Measurements from ENCODE around the gene TTC16. TPM values are rescaled to one million over a fixed set of nuclear protein-coding genes. Genes with fewer than 3 reads are reported as not detected.

The TTC16 gene
- total RNA-seq, 2 experiments from 2014 or later: 0.61 to 0.69 TPM

DNA sequence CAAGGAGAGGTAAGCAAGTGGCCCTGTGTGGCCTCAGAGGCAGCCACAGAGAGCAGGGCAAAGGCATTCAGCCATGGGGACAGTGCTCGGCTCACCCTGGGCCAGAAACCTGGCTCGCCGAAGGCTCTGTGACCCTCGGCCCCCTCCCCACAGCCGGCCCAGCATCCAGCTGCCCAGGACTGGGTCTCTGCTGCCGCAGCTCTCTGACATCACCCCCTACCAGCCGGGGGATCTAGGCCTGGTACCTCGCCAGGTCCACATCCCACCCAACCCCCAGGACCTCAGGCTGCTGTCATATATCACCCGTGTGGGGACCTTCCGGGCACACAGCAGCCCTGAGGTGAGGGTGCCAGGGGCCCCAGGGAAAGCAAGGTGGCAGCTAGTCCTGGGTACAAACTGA, 3.0 kb upstream of the TTC16 start:
- no peaks in the 10 kb centered on the region for H3K36me3 Mint-ChIP-seq
- ChIA-PET CTCF (interaction anchor here (0.6 to 2.8 kb wide), 2 partner anchors 22 to 68 kb away, joined by 3 to 14 read pairs; partner anchors contain the start of gene TOR2A), POLR2A (interaction anchor here (1.0 kb wide), 1 partner anchor 22 kb away, joined by 3 read pairs; the partner anchor contains the start of gene TOR2A)
- intact Hi-C loops (cut with micrococcal nuclease): no loop called here
- no peaks in the 10 kb centered on the region for H3K9me3 Mint-ChIP-seq
- H3K4me3 Mint-ChIP-seq: no peak overlapping the region
- no peaks in the 10 kb centered on the region for H3K27me3 Mint-ChIP-seq
- H3K4me1 Mint-ChIP-seq (ENCODE audit: low read depth): peaks cover 24% of the 10 kb centered on the region
- DNase-seq: no peak
- no peak overlapping the region for H3K27ac Mint-ChIP-seq

DNA sequence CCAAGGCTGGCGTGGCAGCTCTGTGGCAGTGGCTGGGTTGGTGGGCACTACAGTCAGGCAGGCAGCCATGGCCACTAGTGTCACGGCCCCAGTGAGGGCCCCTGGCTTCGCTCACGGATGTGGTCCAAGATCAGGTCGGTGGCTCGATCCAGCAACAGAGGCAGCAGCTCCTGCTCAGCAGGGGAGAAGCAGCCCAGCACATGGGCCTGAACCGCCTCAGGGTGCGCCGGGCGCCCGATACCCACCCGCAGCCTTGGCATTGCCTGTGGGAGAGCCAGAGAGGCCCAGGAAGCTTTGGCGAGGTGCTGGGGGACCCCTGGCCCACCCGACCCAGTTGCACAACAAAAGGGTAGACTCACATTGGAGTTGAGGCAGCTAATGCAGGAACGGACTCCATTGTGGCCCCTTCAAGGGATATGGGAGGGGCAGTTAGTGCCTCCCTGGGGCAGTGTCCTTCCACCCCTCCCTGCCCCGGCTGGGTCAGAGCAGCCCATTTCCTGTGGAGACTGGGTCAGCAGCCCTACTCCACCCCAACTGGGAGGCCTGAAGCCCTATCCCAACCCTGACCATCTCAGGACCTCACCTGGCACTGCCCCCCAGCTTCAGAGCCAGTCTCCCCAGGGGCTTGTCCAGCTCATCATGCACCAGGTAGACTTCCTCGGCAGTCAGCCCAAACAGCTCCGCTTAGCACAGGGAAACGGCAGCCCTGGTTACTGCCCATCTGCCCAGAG, 1.7 kb upstream of the TTC16 start:
- ChIA-PET POLR2A (no interaction called here), CTCF (interaction anchor here (1.0 to 3.7 kb wide), 4 partner anchors 9 to 188 kb away, joined by 3 to 41 read pairs (median 3); partner anchors contain the start of gene TOR2A)
- Mint-ChIP-seq H3K27ac (no peak overlapping the region), H3K27me3 (no peaks in the 10 kb centered on the region), H3K4me1 (ENCODE audit: low read depth) (peaks cover 23% of the 10 kb centered on the region), H3K4me3 (peak overlapping the region; percentile 73), H3K9me3 (no peaks in the 10 kb centered on the region), H3K36me3 (no peaks in the 10 kb centered on the region)
- intact Hi-C loops (cut with micrococcal nuclease): no loop called here
- DNase-seq: no peak

DNA sequence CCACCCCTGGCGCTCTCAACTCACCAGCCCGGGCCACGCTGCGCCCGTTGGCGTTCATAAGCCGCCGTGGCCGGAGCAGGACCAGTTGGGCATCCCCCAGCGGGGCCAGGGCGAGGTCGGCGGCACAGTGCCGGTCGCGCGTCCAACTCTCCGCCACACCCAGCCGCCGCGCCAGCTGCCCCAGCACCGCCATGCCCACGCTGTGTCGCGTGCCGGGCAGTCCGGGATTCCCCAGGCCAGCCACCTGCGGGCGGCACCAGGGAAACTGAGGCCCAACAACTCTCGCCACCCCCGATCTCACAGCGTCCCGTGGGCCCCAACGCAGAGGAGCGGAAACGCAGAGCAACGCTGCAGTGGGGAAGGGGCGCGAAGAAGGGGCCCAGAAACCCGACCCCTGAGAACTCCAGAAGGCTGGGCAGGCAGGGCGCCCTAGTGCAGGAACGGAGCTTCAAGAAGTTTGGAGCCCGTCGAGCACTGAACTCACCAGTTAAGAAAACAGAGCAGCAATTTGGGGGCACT, 869 bp upstream of the TTC16 start:
- intact Hi-C loops (cut with micrococcal nuclease): loop anchor here (1.0 to 5.0 kb wide), 4 partner anchors 16 to 202 kb away; partner anchors contain the start of gene ST6GALNAC4
- peak; percentile 32 for DNase-seq
- H3K9me3 Mint-ChIP-seq: no peaks in the 10 kb centered on the region

DNA sequence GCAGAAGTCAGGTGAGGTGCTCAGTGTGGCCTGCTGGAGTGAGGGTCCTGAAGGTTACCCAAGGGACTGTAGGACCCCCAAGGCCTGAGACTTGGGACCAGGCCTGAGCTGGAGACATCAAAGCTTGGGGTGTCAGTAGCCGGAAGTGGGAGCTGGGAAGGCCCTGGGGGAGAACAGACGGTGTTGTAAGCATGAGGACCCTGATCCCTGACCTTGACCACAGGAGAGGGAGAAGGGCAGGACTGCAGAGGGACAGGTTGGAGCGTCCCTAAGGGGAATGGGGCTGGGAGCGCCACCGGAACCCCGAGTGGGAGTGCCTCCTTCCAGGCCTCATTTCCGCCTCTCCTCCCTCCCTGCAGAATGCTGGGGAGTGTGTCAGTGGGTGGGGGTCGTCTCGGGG, 533 bp downstream of the TTC16 start:
- POLR2A ChIA-PET: interaction anchor here (1.1 to 1.6 kb wide), 4 partner anchors 14 to 265 kb away, joined by 3 to 6 read pairs (median 4); partner anchors contain the start of genes LRSAM1, RPL12 and TOR2A

More for the DNA sequence above, 869 bp upstream of the TTC16 start:
- ChIA-PET CTCF (interaction anchor here (0.6 to 3.7 kb wide), 6 partner anchors 10 to 413 kb away, joined by 3 to 41 read pairs (median 3); partner anchors contain the start of genes ST6GALNAC4 and TOR2A), POLR2A (interaction anchor here (0.7 to 1.6 kb wide), 5 partner anchors 9 to 263 kb away, joined by 3 to 6 read pairs (median 4); partner anchors contain the start of genes LRSAM1, RPL12 and TOR2A)
- Mint-ChIP-seq H3K27ac (peak overlapping the region; percentile 74), H3K36me3 (no peaks in the 10 kb centered on the region), H3K4me1 (ENCODE audit: low read depth) (peaks cover 28% of the 10 kb centered on the region), H3K27me3 (no peaks in the 10 kb centered on the region), H3K4me3 (peak overlapping the region; percentile 90)

DNA sequence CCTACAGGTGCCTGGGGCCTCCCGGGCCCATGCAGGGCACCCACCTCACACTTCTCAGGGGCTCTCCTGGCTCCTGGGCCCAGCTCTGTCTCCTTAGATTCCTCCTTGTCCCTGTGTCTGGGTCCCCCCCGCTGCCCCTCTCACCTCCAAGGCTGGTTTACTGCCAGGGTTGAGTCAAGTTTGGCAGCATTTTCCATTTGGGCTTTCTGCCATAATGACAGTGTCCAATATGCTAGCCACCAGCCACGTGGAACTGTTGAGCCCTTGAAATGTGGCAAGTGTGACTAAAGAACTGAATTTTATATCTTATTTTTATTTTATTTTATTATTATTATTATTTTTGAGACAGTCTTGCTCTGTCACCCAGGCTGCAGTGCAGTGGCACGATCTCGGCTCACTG, 1.9 kb downstream of the TTC16 start:
- intact Hi-C loops (cut with micrococcal nuclease): loop anchor here (5.0 kb wide), 1 partner anchor 200 kb away; the partner anchor contains the start of gene ST6GALNAC4
- Mint-ChIP-seq H3K4me3 (no peak overlapping the region), H3K4me1 (ENCODE audit: low read depth) (peaks cover 24% of the 10 kb centered on the region), H3K27ac (no peak overlapping the region), H3K9me3 (no peaks in the 10 kb centered on the region), H3K27me3 (no peaks in the 10 kb centered on the region), H3K36me3 (no peaks in the 10 kb centered on the region)
- DNase-seq: no peak
- ChIA-PET POLR2A (no interaction called here), CTCF (interaction anchor here (3.7 kb wide), 1 partner anchor 17 kb away, joined by 41 read pairs; the partner anchor contains the start of gene TOR2A)

More for the DNA sequence above, 533 bp downstream of the TTC16 start:
- Mint-ChIP-seq H3K4me3 (peak overlapping the region; percentile 90), H3K9me3 (no peaks in the 10 kb centered on the region), H3K27ac (peak overlapping the region; percentile 74), H3K36me3 (no peaks in the 10 kb centered on the region), H3K27me3 (no peaks in the 10 kb centered on the region), H3K4me1 (ENCODE audit: low read depth) (peaks cover 28% of the 10 kb centered on the region)
- intact Hi-C loops (cut with micrococcal nuclease): loop anchor here (5.0 kb wide), 1 partner anchor 201 kb away; the partner anchor contains the start of gene ST6GALNAC4
- CTCF ChIA-PET: interaction anchor here (2.1 to 3.7 kb wide), 2 partner anchors 18 to 191 kb away, joined by 5 to 41 read pairs; partner anchors contain the start of gene TOR2A
- no peak for DNase-seq

DNA sequence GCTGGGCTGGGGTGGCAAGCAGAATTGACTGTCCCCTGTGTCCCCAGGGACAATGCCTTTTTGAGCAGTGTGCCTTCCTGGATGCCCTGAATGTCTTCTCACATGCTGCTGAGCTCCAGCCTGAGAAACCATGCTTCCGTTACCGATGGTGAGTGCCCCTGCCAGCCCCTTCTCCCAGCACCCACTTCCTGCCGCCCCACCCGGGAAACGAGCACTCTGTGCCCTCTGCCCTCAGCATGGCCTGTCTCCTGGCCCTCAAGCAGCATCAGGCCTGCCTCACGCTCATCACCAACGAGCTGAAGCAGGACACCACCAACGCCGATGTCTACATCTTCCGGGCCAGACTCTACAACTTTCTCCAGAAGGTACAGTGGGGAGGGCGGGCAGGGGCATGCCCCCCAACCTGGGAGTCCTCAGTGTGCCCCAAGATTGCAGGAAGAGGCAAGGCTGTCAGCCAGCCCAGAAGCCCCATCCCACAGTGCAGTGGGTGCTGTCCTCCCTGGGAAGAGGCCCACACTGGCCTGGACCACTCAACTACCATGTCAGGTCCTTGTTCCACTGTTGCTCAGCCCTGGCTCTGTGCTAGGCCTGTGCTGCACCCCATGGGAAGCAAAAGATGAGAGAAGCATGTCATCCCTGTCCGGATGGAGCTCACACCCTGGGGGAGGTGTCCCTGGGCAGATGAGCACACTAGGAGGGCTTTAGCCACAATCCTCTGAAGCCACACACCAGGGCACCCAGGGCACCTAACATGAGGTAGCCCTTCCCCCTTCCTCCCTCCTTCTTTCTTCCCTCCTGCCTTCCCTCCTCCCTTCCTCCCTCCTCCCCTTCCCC, 4.4 kb downstream of the TTC16 start:
- Mint-ChIP-seq H3K4me1 (ENCODE audit: low read depth) (peaks cover 21% of the 10 kb centered on the region), H3K27ac (peak overlapping the region; percentile 47), H3K4me3 (peak overlapping the region; percentile 2), H3K27me3 (no peaks in the 10 kb centered on the region), H3K9me3 (no peaks in the 10 kb centered on the region), H3K36me3 (no peaks in the 10 kb centered on the region)
- ChIA-PET POLR2A (interaction anchor here (0.5 to 1.5 kb wide), 2 partner anchors 14 to 602 kb away, joined by 3 read pairs; partner anchors contain the start of gene TOR2A), CTCF (interaction anchor here (2.6 kb wide), 1 partner anchor 15 kb away, joined by 14 read pairs; the partner anchor contains the start of gene TOR2A)
- DNase-seq: peak; percentile 27
- intact Hi-C loops (cut with micrococcal nuclease): no loop called here

DNA sequence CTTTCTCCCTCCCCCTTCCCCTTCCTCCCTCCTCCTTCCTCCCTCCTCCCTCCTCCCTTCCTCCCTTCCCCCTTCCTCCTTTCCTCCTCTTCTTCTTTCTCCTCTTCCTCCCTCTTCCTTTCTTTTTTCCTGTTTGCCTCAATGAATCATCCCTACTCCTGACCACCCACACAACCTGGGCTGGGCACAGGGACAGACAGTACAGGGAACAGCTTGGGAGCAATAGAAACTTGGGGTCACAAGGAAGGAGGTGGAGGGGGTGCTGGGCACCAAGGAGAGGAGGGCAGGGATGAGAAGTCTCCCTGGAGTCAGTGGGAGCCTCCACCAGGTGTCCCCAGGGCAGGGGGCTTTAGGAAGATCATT, 5.0 kb downstream of the TTC16 start:
- no peak overlapping the region for H3K4me3 Mint-ChIP-seq
- no peaks in the 10 kb centered on the region for H3K36me3 Mint-ChIP-seq
- ChIA-PET CTCF (interaction anchor here (2.6 kb wide), 1 partner anchor 14 kb away, joined by 14 read pairs; the partner anchor contains the start of gene TOR2A), POLR2A (interaction anchor here (1.5 kb wide), 1 partner anchor 14 kb away, joined by 3 read pairs; the partner anchor contains the start of gene TOR2A)
- H3K27me3 Mint-ChIP-seq: no peaks in the 10 kb centered on the region
- no peak for DNase-seq
- peaks cover 21% of the 10 kb centered on the region for H3K4me1 Mint-ChIP-seq (ENCODE audit: low read depth)
- H3K9me3 Mint-ChIP-seq: no peaks in the 10 kb centered on the region
- peak overlapping the region; percentile 23 for H3K27ac Mint-ChIP-seq
- intact Hi-C loops (cut with micrococcal nuclease): no loop called here

DNA sequence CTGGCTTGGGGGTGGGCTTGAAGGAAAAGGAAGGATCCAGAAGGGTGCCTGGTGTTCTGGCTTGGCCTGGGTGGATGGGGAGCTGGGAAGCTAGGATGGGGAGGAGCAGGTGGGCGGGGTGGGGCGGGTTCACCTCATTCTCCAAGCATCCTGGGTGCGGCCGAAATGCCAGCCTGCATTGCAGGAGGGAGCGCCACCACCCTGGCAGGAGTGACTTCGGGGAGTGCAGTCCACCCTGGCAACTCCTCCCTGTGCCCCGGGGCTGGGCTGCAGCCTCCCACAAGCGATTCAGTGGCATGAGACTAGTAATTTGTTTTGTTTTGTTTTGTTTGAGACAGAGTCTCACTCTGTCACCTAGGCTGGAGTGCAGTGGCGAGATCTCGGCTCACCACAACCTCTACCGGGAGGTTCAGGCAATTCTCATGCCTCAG, 5.5 kb downstream of the TTC16 start:
- ChIA-PET CTCF (no interaction called here), POLR2A (no interaction called here)
- H3K36me3 Mint-ChIP-seq: no peaks in the 10 kb centered on the region
- H3K4me3 Mint-ChIP-seq: no peak overlapping the region
- intact Hi-C loops (cut with micrococcal nuclease): no loop called here
- H3K9me3 Mint-ChIP-seq: no peaks in the 10 kb centered on the region
- no peak overlapping the region for H3K27ac Mint-ChIP-seq
- H3K4me1 Mint-ChIP-seq (ENCODE audit: low read depth): peaks cover 15% of the 10 kb centered on the region
- DNase-seq: no peak
- H3K27me3 Mint-ChIP-seq: no peaks in the 10 kb centered on the region

DNA sequence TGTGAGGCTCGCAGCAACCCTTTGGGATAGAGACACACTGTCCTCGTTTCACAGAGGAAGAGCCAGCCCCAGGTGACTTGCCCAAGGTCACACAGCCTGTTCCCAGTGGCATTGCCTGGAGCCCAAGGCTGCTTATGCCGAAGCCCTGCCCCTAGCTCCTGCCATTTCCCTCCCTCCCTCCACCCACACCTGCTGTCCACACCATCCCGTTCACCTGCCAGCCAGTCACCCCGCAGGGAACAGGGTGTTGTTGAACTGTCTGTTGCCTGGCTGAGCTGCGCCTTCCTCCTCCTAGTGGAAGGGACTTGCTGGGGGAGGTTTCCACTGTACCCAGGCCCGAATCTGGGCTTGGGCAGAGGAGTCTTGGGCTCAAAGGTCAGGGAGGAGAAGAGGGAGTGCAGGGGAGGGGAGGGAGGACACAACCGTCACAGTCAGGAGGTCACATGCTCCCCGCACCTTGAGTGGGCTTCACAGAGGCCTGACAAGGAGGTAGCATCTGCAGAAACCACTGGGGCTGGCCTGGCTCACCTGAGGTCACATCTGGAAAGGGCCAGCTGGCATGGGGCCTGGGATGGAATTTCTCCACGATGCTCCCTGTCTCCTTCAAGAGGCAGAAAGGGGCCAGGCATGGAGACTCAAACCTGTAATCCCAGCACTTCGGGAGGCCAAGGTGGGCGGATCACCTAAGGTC, 6.3 kb downstream of the TTC16 start:
- no peak for DNase-seq
- peak overlapping the region; percentile 33 for H3K27ac Mint-ChIP-seq
- H3K9me3 Mint-ChIP-seq: no peaks in the 10 kb centered on the region
- H3K4me1 Mint-ChIP-seq (ENCODE audit: low read depth): peaks cover 15% of the 10 kb centered on the region
- no peaks in the 10 kb centered on the region for H3K27me3 Mint-ChIP-seq
- no peak overlapping the region for H3K4me3 Mint-ChIP-seq
- POLR2A ChIA-PET: no interaction called here
- intact Hi-C loops (cut with micrococcal nuclease): no loop called here
- CTCF ChIA-PET: no interaction called here
- no peaks in the 10 kb centered on the region for H3K36me3 Mint-ChIP-seq

DNA sequence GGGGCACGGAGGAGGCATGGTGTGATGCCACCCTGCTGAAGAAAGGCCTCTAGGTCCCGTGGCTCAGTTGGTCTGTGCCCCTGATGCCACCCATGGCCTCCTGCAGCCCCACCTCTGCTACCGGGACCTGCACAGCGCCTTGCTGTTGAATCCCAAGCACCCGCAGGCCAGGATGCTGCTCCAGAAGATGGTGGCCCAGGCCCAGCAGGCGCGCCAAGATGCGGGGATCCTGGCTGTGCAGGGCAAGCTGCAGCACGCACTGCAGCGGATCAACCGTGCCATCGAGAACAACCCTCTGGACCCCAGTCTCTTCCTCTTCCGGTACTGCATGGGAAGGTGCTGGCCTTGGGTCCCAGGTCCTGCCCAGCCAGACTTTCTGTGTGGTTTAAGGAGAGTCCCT, 7.1 kb downstream of the TTC16 start:
- POLR2A ChIA-PET: no interaction called here
- Mint-ChIP-seq H3K4me3 (no peak overlapping the region), H3K27ac (no peak overlapping the region), H3K36me3 (no peaks in the 10 kb centered on the region), H3K27me3 (no peaks in the 10 kb centered on the region), H3K4me1 (ENCODE audit: low read depth) (peaks cover 15% of the 10 kb centered on the region), H3K9me3 (no peaks in the 10 kb centered on the region)
- intact Hi-C loops (cut with micrococcal nuclease): no loop called here
- no peak for DNase-seq
- CTCF ChIA-PET: no interaction called here

DNA sequence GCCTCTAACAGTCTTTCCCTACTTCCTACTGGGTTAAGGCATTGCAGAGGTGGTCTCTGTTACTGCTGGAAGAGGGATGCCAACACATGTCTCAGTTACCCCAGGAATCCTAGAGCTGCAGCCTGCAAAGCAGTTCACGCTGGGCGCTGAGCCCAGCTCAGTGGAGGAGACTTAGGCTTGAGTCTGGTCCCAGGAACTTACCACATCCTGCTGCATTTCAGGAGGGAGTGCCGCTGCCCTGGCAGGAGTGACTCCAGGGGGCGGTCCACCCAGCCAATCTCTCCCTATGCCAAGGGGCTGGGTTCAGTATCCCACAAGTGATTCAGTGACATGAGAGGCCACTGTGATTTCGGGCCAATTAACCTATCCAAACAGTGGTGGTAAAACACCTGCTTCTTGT, 7.6 kb downstream of the TTC16 start:
- no peak overlapping the region for H3K27ac Mint-ChIP-seq
- POLR2A ChIA-PET: no interaction called here
- H3K27me3 Mint-ChIP-seq: no peaks in the 10 kb centered on the region
- DNase-seq: no peak
- intact Hi-C loops (cut with micrococcal nuclease): no loop called here
- H3K36me3 Mint-ChIP-seq: no peaks in the 10 kb centered on the region
- peaks cover 15% of the 10 kb centered on the region for H3K4me1 Mint-ChIP-seq (ENCODE audit: low read depth)
- H3K9me3 Mint-ChIP-seq: no peaks in the 10 kb centered on the region
- H3K4me3 Mint-ChIP-seq: no peak overlapping the region
- CTCF ChIA-PET: no interaction called here

Data from activated CD4-positive, alpha-beta memory T cell treated with anti-CD3 and anti-CD28 coated beads for 36 hours (primary cell).